IMR-90 (cell line): ENCODE data around the gene DENR. TPM values are rescaled to one million over a fixed set of nuclear protein-coding genes. Genes with fewer than 3 reads are reported as not detected.
"Not testable (repeated sequence)": the region's sequence is repeated elsewhere in the genome, so short reads cannot be mapped to it uniquely, and the experiment has no call there.

Experiments used
- ATAC-seq: fragments of 200-7000 bp; cut with Tn5 transposase; 2 replicates; pipeline ENCODE4 v1.9.1; 2020; ENCODE audit warnings: low read depth, mild to moderate bottlenecking, moderate library complexity
- BruUV-seq: library from RNA; stranded (reverse); fragments of 400-500 nt; replicated peaks from 2 replicates; lab custom pipeline; 2021; lab: Mats Ljungman, UMichigan
- CTCF ChIA-PET: fragments of 300-600 bp; formaldehyde crosslinking; extraction: SDS; loops from one replicate; lab custom pipeline; 2021; ENCODE audit warnings: antibody characterized with exemption; lab: Yijun Ruan, JAX
- POLR2A ChIA-PET: fragments of 300-600 bp; sonication (Branson Sonifier 250); formaldehyde crosslinking; loops from one replicate; lab custom pipeline; 2022; ENCODE audit warnings: antibody characterized with exemption; ENCODE audit not compliant: unreplicated experiment; lab: Charles Lee
- DNase-seq: peaks from one replicate; pipeline ENCODE4 v3.0.0; 2013
- H2AFZ ChIP-seq: replicated peaks from 2 replicates; pipeline ENCODE3; 2013; ENCODE audit warnings: low read length, mild to moderate bottlenecking; ENCODE audit not compliant: poor library complexity
- H2AK5ac ChIP-seq: 2 replicates; pipeline ENCODE4 v1.6.1; 2013; ENCODE audit warnings: low read depth, low read length, inconsistent platforms
- H2AK9ac ChIP-seq: replicated peaks from 2 replicates; pipeline ENCODE3; 2013; ENCODE audit warnings: mild to moderate bottlenecking, low read depth, low read length, moderate library complexity; ENCODE audit not compliant: poor library complexity
- H2BK120ac ChIP-seq: 2 replicates; pipeline ENCODE4 v1.6.1; 2013; ENCODE audit warnings: low read depth, low read length, inconsistent platforms
- H2BK15ac ChIP-seq: 3 replicates; pipeline ENCODE4 v1.6.1; 2013; ENCODE audit warnings: low read depth, low read length, inconsistent platforms
- H2BK20ac ChIP-seq: 2 replicates; pipeline ENCODE4 v1.6.1; 2013; ENCODE audit warnings: low read depth, mild to moderate bottlenecking, inconsistent platforms, low read length, moderate library complexity
- H2BK5ac ChIP-seq: 2 replicates; pipeline ENCODE4 v1.6.1; 2013; ENCODE audit warnings: mild to moderate bottlenecking, low read depth, low read length, inconsistent platforms; ENCODE audit not compliant: poor library complexity, severe bottlenecking
- H3K14ac ChIP-seq: replicated peaks from 2 replicates; pipeline ENCODE4 v1.6.1; 2013; ENCODE audit warnings: low read depth, low read length, inconsistent platforms
- H3K18ac ChIP-seq: 2 replicates; pipeline ENCODE4 v1.6.1; 2013; ENCODE audit warnings: low read depth, low read length, control low read depth
- H3K23ac ChIP-seq: 2 replicates; pipeline ENCODE4 v1.6.1; 2013; ENCODE audit warnings: low read depth, low read length, inconsistent platforms
- H3K27ac ChIP-seq: 2 replicates; pipeline ENCODE4 v1.5.1; 2013; ENCODE audit warnings: mild to moderate bottlenecking, control low read depth, low read length; ENCODE audit not compliant: insufficient read depth
- H3K27me3 ChIP-seq: 2 replicates; pipeline ENCODE4 v1.6.1; 2013; ENCODE audit warnings: low read length; ENCODE audit not compliant: control insufficient read depth, insufficient read depth
- H3K36me3 ChIP-seq: 2 replicates; pipeline ENCODE4 v1.6.1; 2013; ENCODE audit warnings: low read length, mixed read lengths; ENCODE audit not compliant: control insufficient read depth, insufficient read depth
- H3K4ac ChIP-seq: 2 replicates; pipeline ENCODE4 v1.6.1; 2013; ENCODE audit warnings: low read depth, low read length, inconsistent platforms
- H3K4me1 ChIP-seq: 2 replicates; pipeline ENCODE4 v1.6.1; 2013; ENCODE audit warnings: low read length, mixed read lengths; ENCODE audit not compliant: control insufficient read depth, insufficient read depth
- H3K4me2 ChIP-seq: 2 replicates; pipeline ENCODE4 v1.6.1; 2013; ENCODE audit warnings: low read depth, mild to moderate bottlenecking, control low read depth, low read length, moderate library complexity
- H3K4me3 ChIP-seq: 2 replicates; pipeline ENCODE4 v1.5.1; 2013; ENCODE audit warnings: low read depth, mild to moderate bottlenecking, control low read depth, low read length, moderate library complexity; ENCODE audit not compliant: insufficient read depth
- H3K56ac ChIP-seq: 2 replicates; pipeline ENCODE4 v1.6.1; 2013; ENCODE audit warnings: low read length, inconsistent platforms; ENCODE audit not compliant: insufficient read depth; ENCODE audit errors: extremely low read depth
- H3K79me1 ChIP-seq, 2 experiments: 2 replicates each; pipeline ENCODE4 v1.6.1; 2013; ENCODE audit warnings: low read length in 2 of 2, inconsistent platforms in 1 of 2, low read depth in 1 of 2
- H3K9ac ChIP-seq: 2 replicates; pipeline ENCODE4 v1.6.1; 2013; ENCODE audit warnings: low read depth, low read length, control low read depth
- H3K9me1 ChIP-seq: 2 replicates; pipeline ENCODE4 v1.6.1; 2013; ENCODE audit warnings: low read length, inconsistent platforms; ENCODE audit not compliant: insufficient read depth
- H3K9me3 ChIP-seq: 2 replicates; pipeline ENCODE4 v1.6.1; 2013; ENCODE audit warnings: low read length; ENCODE audit not compliant: control insufficient read depth, insufficient read depth
- H4K20me1 ChIP-seq: 2 replicates; pipeline ENCODE4 v1.6.1; 2013; ENCODE audit warnings: low read length, inconsistent platforms; ENCODE audit not compliant: insufficient read depth
- H4K5ac ChIP-seq: 2 replicates; pipeline ENCODE4 v1.6.1; 2013; ENCODE audit warnings: mild to moderate bottlenecking, low read depth, low read length, control low read depth
- H4K8ac ChIP-seq, 2 experiments: 2 replicates each; pipeline ENCODE4 v1.6.1; 2013; ENCODE audit warnings: low read depth in 2 of 2, low read length in 2 of 2, control low read depth in 1 of 2, inconsistent platforms in 1 of 2
- H4K91ac ChIP-seq: 2 replicates; pipeline ENCODE4 v1.6.1; 2013; ENCODE audit warnings: low read depth, low read length, inconsistent platforms; ENCODE audit not compliant: insufficient read depth
- WGBS, 2 experiments: methylation state at CpG; one replicate each; pipeline versions ENCODE4 v1.1.5 to v1.1.7; 2013; ENCODE audit warnings: missing lambda C conversion rate in 2 of 2; ENCODE audit not compliant: insufficient read length in 1 of 2; ENCODE audit errors: extremely low coverage in 2 of 2; 5-methylcytosine and 5-hydroxymethylcytosine counted together
- dilution Hi-C: fragments of 300-500 bp; cut with HindIII; formaldehyde crosslinking; loops from one replicate; pipeline ENCODE4 v1.14.3; 2018; ENCODE audit warnings: low sequenced_read_pairs; ENCODE audit not compliant: unreplicated experiment
- in situ Hi-C: fragments of 300-500 bp; cut with MboI; formaldehyde crosslinking; loops from 3 replicates; pipeline ENCODE4 v1.14.3; 2019; ENCODE audit warnings: low sequenced_read_pairs, inconsistent platforms, mixed read lengths
- intact Hi-C: fragments of 100-400 bp; cut with micrococcal nuclease; formaldehyde crosslinking; loops from 2 replicates; pipeline ENCODE4 v1.10.0; 2022
- polyA plus RNA-seq, 3 experiments: library from polyadenylated mRNA; depleted of rRNA; stranded (reverse); fragments of >200 nt; gene quantifications; 2 replicates each; pipeline ENCODE4 v1.2.3, GENCODE V29; 2012; ENCODE audit warnings: low replicate concordance in 1 of 3
- total RNA-seq: library from RNA; depleted of rRNA; stranded (reverse); fragments of >200 nt; gene quantifications from 2 replicates; pipeline ENCODE4 v1.2.3, GENCODE V29; 2012

The DENR gene
- total and polyA plus RNA-seq, 2 of the 4 experiments (the other 2 are of a cell fraction): 8.2 to 24.5 TPM

DNA sequence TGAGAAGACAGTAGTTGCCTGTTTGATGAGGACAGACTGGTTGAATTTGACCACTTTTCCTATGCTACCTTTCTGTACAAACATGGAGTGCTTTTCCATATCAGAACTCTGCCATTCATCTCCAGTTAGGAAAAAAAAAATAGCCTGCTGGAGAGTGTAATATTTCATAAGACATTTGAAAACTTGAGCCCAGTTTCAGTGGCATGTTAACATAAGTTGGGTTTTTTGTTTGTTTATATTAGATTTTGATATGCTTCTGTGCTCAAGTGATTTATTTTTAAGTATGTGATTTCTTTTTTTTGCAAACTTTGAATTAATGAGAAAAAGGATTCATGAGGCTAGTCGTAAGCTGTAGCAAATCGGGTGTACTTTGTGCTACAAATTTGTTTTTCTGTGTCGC lies 48.8 kb upstream of the DENR start:
- H3K4ac ChIP-seq, H2BK5ac ChIP-seq, BruUV-seq, CTCF ChIA-PET, H2BK120ac ChIP-seq, H3K79me1 ChIP-seq, H4K5ac ChIP-seq, in situ Hi-C loops, H3K36me3 ChIP-seq, H3K9ac ChIP-seq, H3K4me2 ChIP-seq, H3K18ac ChIP-seq, H2BK20ac ChIP-seq, H3K27me3 ChIP-seq, dilution Hi-C loops, H3K27ac ChIP-seq, H2AFZ ChIP-seq, H3K56ac ChIP-seq, H4K91ac ChIP-seq, H3K9me3 ChIP-seq, ATAC-seq, H2AK5ac ChIP-seq, DNase-seq, H2BK15ac ChIP-seq, H3K14ac ChIP-seq, H2AK9ac ChIP-seq, H3K9me1 ChIP-seq, H4K20me1 ChIP-seq, intact Hi-C loops, H4K8ac ChIP-seq, POLR2A ChIA-PET, H3K23ac ChIP-seq, H3K4me3 ChIP-seq, H3K4me1 ChIP-seq: not testable (repeated sequence)
- WGBS, 2 experiments: no CpG with 5 or more reads among the region's 3 CpGs

DNA sequence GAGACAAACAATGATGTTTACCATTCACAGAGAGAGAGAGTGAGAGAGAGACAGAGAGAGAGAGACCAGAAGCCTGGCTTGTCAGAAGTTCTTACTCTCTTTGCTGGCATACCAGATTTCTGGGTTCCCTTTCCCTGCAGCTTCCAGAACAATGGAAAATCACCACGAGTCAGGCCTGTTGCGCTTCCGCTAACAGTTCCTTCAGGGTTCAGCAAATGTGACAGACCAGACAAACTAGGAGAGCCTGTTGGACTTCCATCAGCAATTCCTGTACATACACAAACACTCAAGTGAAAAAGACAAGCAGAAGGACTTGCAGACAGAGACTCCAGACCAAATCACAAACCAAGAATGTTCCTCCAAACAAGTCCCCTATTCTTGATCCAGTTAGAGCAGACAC lies 43.3 kb upstream of the DENR start:
- H3K36me3 ChIP-seq, H2AK9ac ChIP-seq, H2BK5ac ChIP-seq, H3K27ac ChIP-seq, H3K4ac ChIP-seq, H3K4me3 ChIP-seq, H4K20me1 ChIP-seq, H3K79me1 ChIP-seq, H2BK120ac ChIP-seq, H3K18ac ChIP-seq, H3K9ac ChIP-seq, H3K56ac ChIP-seq, in situ Hi-C loops, H3K4me1 ChIP-seq, H2BK20ac ChIP-seq, H3K4me2 ChIP-seq, H2AFZ ChIP-seq, H4K8ac ChIP-seq, H3K23ac ChIP-seq, POLR2A ChIA-PET, H3K27me3 ChIP-seq, BruUV-seq, intact Hi-C loops, H2BK15ac ChIP-seq, H4K5ac ChIP-seq, ATAC-seq, H2AK5ac ChIP-seq, H4K91ac ChIP-seq, H3K9me3 ChIP-seq, H3K9me1 ChIP-seq, CTCF ChIA-PET, H3K14ac ChIP-seq, dilution Hi-C loops, DNase-seq: not testable (repeated sequence)
- WGBS, 2 experiments: no CpG with 5 or more reads among the region's 3 CpGs
